Transverse colon (tissue), 4 donors: Measurements from ENCODE around the gene CAMK1G. TPM values are rescaled to one million over a fixed set of nuclear protein-coding genes. Genes with fewer than 3 reads are reported as not detected.

ENCODE experiments used
- DNase-seq: peaks from one replicate; pipeline ENCODE4 v3.0.0-alpha.2; 2019
- H3K27ac ChIP-seq, 4 donors: fragments of 200-600 bp; sonication (generic); 2 replicates each; pipeline ENCODE4 v1.5.1; 2016 to 2018; ENCODE audit warnings: inconsistent platforms in 4 of 4
- H3K27me3 ChIP-seq: fragments of 200-600 bp; sonication (generic); 2 replicates; pipeline ENCODE4 v1.5.1; 2017; ENCODE audit warnings: inconsistent platforms
- H3K36me3 ChIP-seq, 4 donors: fragments of 200-600 bp; sonication (generic); 2 replicates each; pipeline ENCODE4 v1.5.1; 2017 to 2019; ENCODE audit warnings: inconsistent platforms in 4 of 4
- H3K4me1 ChIP-seq, 4 donors: fragments of 200-600 bp; sonication (generic); 2 replicates each; pipeline ENCODE4 v1.5.1; 2017 to 2020; ENCODE audit warnings: inconsistent platforms in 4 of 4
- H3K4me3 ChIP-seq, 4 donors: fragments of 200-600 bp; sonication (generic); 1 replicate in 1 of 4; 2 replicates in 3 of 4; pipeline versions ENCODE4 v1.5.1 to v1.6.1; 2017 to 2019; ENCODE audit warnings: inconsistent platforms in 4 of 4
- H3K9me3 ChIP-seq, 2 donors: fragments of 200-600 bp; sonication (generic); 2 replicates each; pipeline ENCODE4 v1.5.1; 2017 to 2019; ENCODE audit warnings: inconsistent platforms in 2 of 2
- EP300 ChIP-seq: sonication (generic); formaldehyde crosslinking; IDR thresholded peaks from one replicate; pipeline ENCODE4 v1.6.1; 2017; ENCODE audit warnings: antibody characterized with exemption, low read depth
- POLR2A ChIP-seq: fragments of 450-650 bp; IDR thresholded peaks from one replicate; pipeline ENCODE4 v1.6.1; 2016; ENCODE audit warnings: antibody characterized with exemption, mild to moderate bottlenecking, moderate library complexity
- POLR2AphosphoS5 ChIP-seq, 3 donors: sonication (generic); formaldehyde crosslinking; IDR thresholded peaks; one replicate each; pipeline ENCODE4 v1.6.1; 2016; ENCODE audit warnings: antibody characterized with exemption in 3 of 3
- WGBS, 2 donors: methylation state at CpG; one replicate each; pipeline ENCODE4 v1.1.5; 2018; ENCODE audit warnings: low coverage in 1 of 2; 5-methylcytosine and 5-hydroxymethylcytosine counted together
- in situ Hi-C, 4 donors: fragments of 200-750 bp; cut with MboI; loops; one replicate each; pipeline versions ENCODE4 v1.15.0 to v1.15.1; 2017; ENCODE audit warnings: low sequenced_read_pairs in 3 of 4, low pct_ligation_motif_present in 1 of 4, low pct_unique_long_range_greater_than_20kb in 1 of 4
- intact Hi-C: fragments of 100-400 bp; cut with DNase I; formaldehyde crosslinking; loops from one replicate; pipeline ENCODE4 v1.15.1; 2023; ENCODE audit warnings: low total_unique reads
- total RNA-seq, 4 donors: library from RNA; depleted of rRNA; stranded (reverse); fragments of >200 nt; gene quantifications; one replicate each; pipeline ENCODE4 v1.1.0, GENCODE V29; 2016
- TF ChIP-seq, protein P1 (sequence below), 5 experiments: fragments of 200-600 bp in 3 of 5; fragments of 450-650 bp in 2 of 5; sonication (generic) in 3 of 5; IDR thresholded peaks; 1 replicate in 2 of 5; 2 replicates in 3 of 5; pipeline ENCODE4 v1.5.1; 2016 to 2017; ENCODE audit warnings: antibody characterized with exemption in 5 of 5, inconsistent platforms in 3 of 5, mild to moderate bottlenecking in 2 of 5, moderate library complexity in 1 of 5

CAMK1G gene
- total RNA-seq, 4 donors from 2014 or later, result not detected

DNA sequence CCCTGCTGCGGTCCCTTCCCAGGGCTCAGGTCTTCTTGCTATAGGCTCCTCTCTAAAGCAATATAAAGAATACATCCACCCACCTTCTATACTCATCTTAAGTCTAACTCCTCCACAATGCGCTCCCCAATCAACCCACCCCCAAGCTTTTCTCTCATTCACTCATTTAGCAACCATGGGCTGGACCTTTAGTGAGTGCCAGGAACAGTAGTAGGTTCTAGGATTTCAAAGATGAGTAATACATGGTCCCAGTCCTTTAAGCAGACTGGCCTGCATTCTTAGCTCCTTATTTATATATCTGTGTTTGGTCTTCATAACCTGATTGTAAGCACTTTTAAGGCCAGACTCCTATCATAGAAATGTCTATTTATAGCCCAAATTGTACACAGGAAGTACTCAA, 5.9 kb downstream of the CAMK1G start:
- in situ Hi-C loops (no loop called here), intact Hi-C loops (no loop called here)
- DNase-seq, result no peak
- H3K4me3 ChIP-seq, result no peak overlapping the region
- peaks cover 21% of the 10 kb centered on the region for H3K27me3 ChIP-seq
- 93 to 100% methylated on average over 2 of the region's 2 CpGs for WGBS, 2 donors
- H3K36me3 ChIP-seq, result no peaks in the 10 kb centered on the region
- no peak overlapping the region for H3K27ac ChIP-seq
- peaks cover 0 to 8% (median 6%) of the 10 kb centered on the region in 4 donors for H3K4me1 ChIP-seq
- no peaks in the 10 kb centered on the region for H3K9me3 ChIP-seq
- TF ChIP-seq POLR2AphosphoS5 (IDR thresholded peaks at IDR 0.05), result no peak
- TF ChIP-seq, protein P1, sequence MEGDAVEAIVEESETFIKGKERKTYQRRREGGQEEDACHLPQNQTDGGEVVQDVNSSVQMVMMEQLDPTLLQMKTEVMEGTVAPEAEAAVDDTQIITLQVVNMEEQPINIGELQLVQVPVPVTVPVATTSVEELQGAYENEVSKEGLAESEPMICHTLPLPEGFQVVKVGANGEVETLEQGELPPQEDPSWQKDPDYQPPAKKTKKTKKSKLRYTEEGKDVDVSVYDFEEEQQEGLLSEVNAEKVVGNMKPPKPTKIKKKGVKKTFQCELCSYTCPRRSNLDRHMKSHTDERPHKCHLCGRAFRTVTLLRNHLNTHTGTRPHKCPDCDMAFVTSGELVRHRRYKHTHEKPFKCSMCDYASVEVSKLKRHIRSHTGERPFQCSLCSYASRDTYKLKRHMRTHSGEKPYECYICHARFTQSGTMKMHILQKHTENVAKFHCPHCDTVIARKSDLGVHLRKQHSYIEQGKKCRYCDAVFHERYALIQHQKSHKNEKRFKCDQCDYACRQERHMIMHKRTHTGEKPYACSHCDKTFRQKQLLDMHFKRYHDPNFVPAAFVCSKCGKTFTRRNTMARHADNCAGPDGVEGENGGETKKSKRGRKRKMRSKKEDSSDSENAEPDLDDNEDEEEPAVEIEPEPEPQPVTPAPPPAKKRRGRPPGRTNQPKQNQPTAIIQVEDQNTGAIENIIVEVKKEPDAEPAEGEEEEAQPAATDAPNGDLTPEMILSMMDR (IDR thresholded peaks at IDR 0.05), result no peak
- no peak for TF ChIP-seq POLR2A
- TF ChIP-seq EP300, result no peak

DNA sequence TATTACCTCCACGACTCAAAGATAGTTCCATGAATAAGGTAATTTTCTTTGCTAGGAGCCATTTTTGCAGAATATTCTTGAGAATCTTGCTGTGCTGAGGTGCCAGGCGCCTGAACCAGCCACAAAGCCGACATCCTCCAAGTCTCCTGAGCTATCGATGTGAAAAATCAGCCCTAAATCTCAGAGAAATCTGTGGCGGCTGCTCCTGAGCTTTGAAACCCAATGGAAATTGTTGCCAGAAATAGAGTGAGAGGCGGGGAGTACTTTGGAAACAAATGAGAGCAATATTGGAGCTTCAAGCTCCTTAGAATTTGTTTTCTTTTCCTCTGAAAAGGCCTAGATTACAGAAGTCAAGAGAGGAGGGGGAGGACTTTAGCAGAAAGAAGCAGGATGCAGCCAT, 6.3 kb downstream of the CAMK1G start:
- Histone ChIP-seq H3K27ac (no peak overlapping the region), H3K4me3 (no peak overlapping the region), H3K9me3 (no peaks in the 10 kb centered on the region), H3K27me3 (peaks cover 17% of the 10 kb centered on the region), H3K4me1 (peaks cover 0 to 8% (median 6%) of the 10 kb centered on the region in 4 donors), H3K36me3 (no peaks in the 10 kb centered on the region)
- intact Hi-C loops (no loop called here), in situ Hi-C loops (no loop called here)
- DNase-seq, result no peak
- 67 to 86% methylated on average over 2 to 6 of the region's 6 CpGs for WGBS, 2 donors
- no peak for TF ChIP-seq POLR2A
- TF ChIP-seq EP300, result no peak
- TF ChIP-seq POLR2AphosphoS5 (IDR thresholded peaks at IDR 0.05), result no peak
- TF ChIP-seq, protein P1 (IDR thresholded peaks at IDR 0.05), result no peak

DNA sequence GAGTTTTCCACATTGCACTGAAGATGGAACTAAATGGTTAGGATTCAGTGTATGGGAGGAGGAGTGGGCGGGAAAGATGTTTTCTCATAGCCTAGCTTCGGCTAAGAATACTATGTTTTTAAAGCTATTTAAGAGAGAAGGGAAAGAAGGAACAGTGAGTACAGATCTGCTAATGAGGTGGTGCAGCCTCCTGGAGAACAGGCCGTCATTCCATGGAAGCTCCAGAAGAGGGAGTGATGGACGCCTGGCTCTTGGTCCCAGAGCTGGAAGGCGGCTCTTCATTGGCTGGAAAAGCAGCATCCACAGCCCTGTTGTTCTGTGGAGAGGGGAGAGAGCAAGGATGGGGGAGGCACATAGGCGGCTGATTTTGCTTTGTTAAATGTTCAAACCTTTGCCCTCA, 6.9 kb downstream of the CAMK1G start:
- TF ChIP-seq EP300, result no peak
- TF ChIP-seq, protein P1 (IDR thresholded peaks at IDR 0.05), result peak in 2 of 5 experiments; percentile 16 to 20
- Histone ChIP-seq H3K27me3 (peaks cover 12% of the 10 kb centered on the region), H3K4me1 (peaks cover 0 to 7% (median 5%) of the 10 kb centered on the region in 4 donors), H3K27ac (no peak overlapping the region), H3K9me3 (no peaks in the 10 kb centered on the region), H3K36me3 (no peaks in the 10 kb centered on the region), H3K4me3 (no peak overlapping the region)
- WGBS, 2 donors, result 50 to 68% methylated on average over 1 to 6 of the region's 6 CpGs
- in situ Hi-C loops (no loop called here), intact Hi-C loops (no loop called here)
- DNase-seq, result no peak

DNA sequence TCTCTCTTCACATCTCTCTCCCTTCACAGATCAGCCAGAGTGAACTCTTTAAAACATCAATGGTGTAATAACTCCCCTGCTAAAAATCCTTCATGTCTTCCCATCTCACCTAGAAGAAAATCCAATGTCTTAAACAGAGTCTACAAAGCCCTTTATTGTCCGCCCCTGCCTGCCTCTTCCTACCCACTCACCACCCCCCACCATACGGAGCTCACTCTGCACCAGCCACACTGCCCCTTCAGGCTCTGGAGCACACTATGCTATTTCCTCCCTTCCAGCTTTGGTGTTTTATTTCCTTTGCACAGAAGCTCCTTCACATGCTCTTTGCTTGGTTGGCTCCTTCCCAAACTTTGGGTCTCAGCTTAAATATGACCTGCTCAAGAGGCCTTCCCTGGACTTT, 10.2 kb downstream of the CAMK1G start:
- 68 to 83% methylated on average over 2 of the region's 2 CpGs for WGBS, 2 donors
- no peak overlapping the region for H3K4me3 ChIP-seq
- H3K9me3 ChIP-seq, result no peaks in the 10 kb centered on the region
- no peaks in the 10 kb centered on the region for H3K36me3 ChIP-seq
- no peaks in the 10 kb centered on the region for H3K4me1 ChIP-seq
- in situ Hi-C loops (no loop called here), intact Hi-C loops (no loop called here)
- H3K27ac ChIP-seq, result no peak overlapping the region
- no peak for DNase-seq
- no peaks in the 10 kb centered on the region for H3K27me3 ChIP-seq
- no peak for TF ChIP-seq EP300
- no peak for TF ChIP-seq POLR2A
- TF ChIP-seq, protein P1 (IDR thresholded peaks at IDR 0.05), result no peak
- TF ChIP-seq POLR2AphosphoS5 (IDR thresholded peaks at IDR 0.05), result no peak
